ENCODE data around the gene LEFTY1.

DNA sequence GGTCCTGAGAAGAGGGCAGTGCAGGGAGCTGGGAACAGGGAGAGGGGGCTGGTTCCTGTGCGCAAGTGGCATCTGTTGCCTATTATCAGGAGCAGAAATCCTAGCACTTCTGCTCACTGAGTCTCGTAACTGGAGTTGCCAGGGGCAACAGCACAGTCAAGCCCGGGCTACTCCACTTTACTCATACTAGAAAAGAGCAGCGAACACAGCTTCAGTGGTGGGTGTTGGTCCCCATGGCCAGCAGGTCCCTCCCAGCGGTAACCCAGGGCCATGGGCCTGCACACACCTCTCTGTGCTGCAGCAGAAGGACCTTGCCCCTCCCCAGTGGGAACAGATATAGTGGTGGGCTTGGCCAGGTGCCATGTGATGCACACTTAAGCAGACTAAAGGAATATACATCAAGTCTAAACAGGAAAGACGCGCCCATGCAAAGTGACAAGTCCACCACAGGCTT, 26.6 kb upstream of the LEFTY1 start:
- TF ChIP-seq, protein P1, sequence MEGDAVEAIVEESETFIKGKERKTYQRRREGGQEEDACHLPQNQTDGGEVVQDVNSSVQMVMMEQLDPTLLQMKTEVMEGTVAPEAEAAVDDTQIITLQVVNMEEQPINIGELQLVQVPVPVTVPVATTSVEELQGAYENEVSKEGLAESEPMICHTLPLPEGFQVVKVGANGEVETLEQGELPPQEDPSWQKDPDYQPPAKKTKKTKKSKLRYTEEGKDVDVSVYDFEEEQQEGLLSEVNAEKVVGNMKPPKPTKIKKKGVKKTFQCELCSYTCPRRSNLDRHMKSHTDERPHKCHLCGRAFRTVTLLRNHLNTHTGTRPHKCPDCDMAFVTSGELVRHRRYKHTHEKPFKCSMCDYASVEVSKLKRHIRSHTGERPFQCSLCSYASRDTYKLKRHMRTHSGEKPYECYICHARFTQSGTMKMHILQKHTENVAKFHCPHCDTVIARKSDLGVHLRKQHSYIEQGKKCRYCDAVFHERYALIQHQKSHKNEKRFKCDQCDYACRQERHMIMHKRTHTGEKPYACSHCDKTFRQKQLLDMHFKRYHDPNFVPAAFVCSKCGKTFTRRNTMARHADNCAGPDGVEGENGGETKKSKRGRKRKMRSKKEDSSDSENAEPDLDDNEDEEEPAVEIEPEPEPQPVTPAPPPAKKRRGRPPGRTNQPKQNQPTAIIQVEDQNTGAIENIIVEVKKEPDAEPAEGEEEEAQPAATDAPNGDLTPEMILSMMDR (IDR thresholded peaks at IDR 0.05) = no peak
- TF ChIP-seq ZFX (IDR thresholded peaks at IDR 0.05; ENCODE audit: borderline replicate concordance) = no peak
